Endodermal cell (in vitro differentiated cells): ENCODE results near the gene MCM3AP. TPM values are rescaled to one million over a fixed set of nuclear protein-coding genes. Genes with fewer than 3 reads are reported as not detected.
A peak's percentile ranks its signal among the peaks of the same experiment; 100 is the strongest.

ENCODE experiments used
- DNase-seq: peaks from one replicate; pipeline ENCODE4 v3.0.0-alpha.2; 2017
- H3K27ac ChIP-seq: 2 replicates; pipeline ENCODE4 v1.5.1; 2013; ENCODE audit warnings: mild to moderate bottlenecking, low read depth, low read length, moderate library complexity
- H3K27me3 ChIP-seq: 2 replicates; pipeline ENCODE4 v1.6.1; 2013; ENCODE audit warnings: mild to moderate bottlenecking, low read length, moderate library complexity; ENCODE audit not compliant: insufficient read depth, control insufficient read depth, poor library complexity, severe bottlenecking
- H3K36me3 ChIP-seq: 2 replicates; pipeline ENCODE4 v1.7.0; 2013; ENCODE audit warnings: mild to moderate bottlenecking, low read length, moderate library complexity; ENCODE audit not compliant: control insufficient read depth, insufficient read depth
- H3K4me1 ChIP-seq: one replicate; pipeline ENCODE4 v1.7.0; 2013; ENCODE audit warnings: low read length; ENCODE audit not compliant: control insufficient read depth, insufficient read depth
- H3K4me3 ChIP-seq: 2 replicates; pipeline ENCODE4 v1.5.1; 2013; ENCODE audit warnings: mild to moderate bottlenecking, low read length, moderate library complexity
- H3K9ac ChIP-seq: 2 replicates; pipeline ENCODE4 v1.6.1; 2013; ENCODE audit warnings: mild to moderate bottlenecking, low read length, moderate library complexity; ENCODE audit not compliant: poor library complexity, severe bottlenecking; ENCODE audit errors: extremely low read depth
- H3K9me3 ChIP-seq: 2 replicates; pipeline ENCODE4 v1.6.1; 2013; ENCODE audit warnings: mild to moderate bottlenecking, low read length, moderate library complexity; ENCODE audit not compliant: control insufficient read depth
- H3K27ac Mint-ChIP-seq: 2 replicates; pipeline ENCODE4 v1.8.0; 2020; ENCODE audit warnings: mixed read lengths
- H3K27me3 Mint-ChIP-seq: 2 replicates; pipeline ENCODE4 v1.8.0; 2021; ENCODE audit warnings: mild to moderate bottlenecking, mixed read lengths; ENCODE audit not compliant: insufficient read depth
- H3K36me3 Mint-ChIP-seq: 2 replicates; pipeline ENCODE4 v1.8.0; 2020; ENCODE audit warnings: low read depth, mixed read lengths
- H3K4me1 Mint-ChIP-seq: 2 replicates; pipeline ENCODE4 v1.8.0; 2020; ENCODE audit warnings: mixed read lengths
- H3K4me3 Mint-ChIP-seq: 2 replicates; pipeline ENCODE4 v1.8.0; 2020; ENCODE audit warnings: mild to moderate bottlenecking, moderate library complexity, mixed read lengths
- H3K9me3 Mint-ChIP-seq: 2 replicates; pipeline ENCODE4 v1.8.0; 2020; ENCODE audit warnings: mild to moderate bottlenecking, mixed read lengths
- CTCF ChIP-seq: fragments of 200-600 bp; sonication (generic); conservative IDR thresholded peaks from 2 replicates; pipeline ENCODE4 v1.5.0; 2021; ENCODE audit warnings: antibody characterized with exemption, mild to moderate bottlenecking
- WGBS, 2 experiments: methylation state at CpG; one replicate each; pipeline versions ENCODE4 v1.1.5 to v1.1.7; 2013; ENCODE audit warnings: missing lambda C conversion rate in 2 of 2, mixed read lengths in 1 of 2; ENCODE audit not compliant: insufficient coverage in 1 of 2, insufficient read length in 1 of 2; 5-methylcytosine and 5-hydroxymethylcytosine counted together
- total RNA-seq, 2 donors: library from RNA; stranded (reverse); fragmentation: NEBNext Ultra II Directional in 1 of 2; extraction: Animal tissue kit (Norgen Biotek cat#: 25700) in 1 of 2; gene quantifications; 2 replicates in 1 of 2; 3 replicates in 1 of 2; pipeline ENCODE4 v1.2.1, GENCODE V29; 2021

Gene MCM3AP
- total RNA-seq, 2 donors from 2014 or later = 120 to 161 TPM

DNA sequence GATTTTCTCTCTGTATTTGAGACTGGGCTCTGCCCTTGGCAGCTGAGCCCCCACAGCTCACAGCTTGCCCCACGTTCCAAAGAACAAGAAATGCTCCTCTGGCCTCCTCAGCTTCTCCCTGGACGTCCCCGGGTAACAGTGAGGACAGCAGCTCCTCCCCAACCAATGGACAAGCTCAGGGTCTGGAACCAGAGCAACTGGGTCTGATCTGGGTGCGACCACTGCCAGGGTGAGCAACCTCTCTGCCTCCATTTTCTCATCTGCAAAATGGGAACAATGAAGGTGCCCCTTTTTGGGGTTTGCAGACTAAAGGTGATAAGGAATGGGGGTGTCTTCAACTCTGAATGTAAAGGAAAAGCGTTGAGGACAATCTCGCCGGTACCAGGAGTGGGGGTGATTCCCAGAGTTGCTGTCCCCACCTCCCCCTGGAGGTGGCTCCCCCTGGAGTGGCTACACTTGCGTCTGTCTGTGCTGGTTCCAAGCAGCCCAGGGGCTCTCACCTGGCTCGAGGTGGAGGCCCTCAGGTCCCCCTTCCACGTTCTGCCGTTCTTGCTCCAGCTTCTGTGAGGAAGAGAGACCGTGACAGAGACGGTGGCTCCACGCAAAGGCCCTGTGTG is 31.4 kb upstream of the MCM3AP start:
- Histone ChIP-seq H3K4me1 (no peaks in the 10 kb centered on the region), H3K4me3 (no peak overlapping the region), H3K27me3 (no peaks in the 10 kb centered on the region), H3K36me3 (no peaks in the 10 kb centered on the region), H3K9me3 (no peaks in the 10 kb centered on the region), H3K27ac (no peak overlapping the region), H3K9ac (no peak overlapping the region)
- no peaks in the 10 kb centered on the region for H3K27me3 Mint-ChIP-seq
- peak; percentile 20 for TF ChIP-seq CTCF
- H3K27ac Mint-ChIP-seq = no peak overlapping the region
- no peak overlapping the region for H3K4me3 Mint-ChIP-seq
- H3K4me1 Mint-ChIP-seq = peaks cover 20% of the 10 kb centered on the region
- WGBS, 2 experiments = 93 to 100% methylated on average over 6 to 14 of the region's 14 CpGs
- H3K36me3 Mint-ChIP-seq = peaks cover 13% of the 10 kb centered on the region
- no peak for DNase-seq
- H3K9me3 Mint-ChIP-seq = no peaks in the 10 kb centered on the region

DNA sequence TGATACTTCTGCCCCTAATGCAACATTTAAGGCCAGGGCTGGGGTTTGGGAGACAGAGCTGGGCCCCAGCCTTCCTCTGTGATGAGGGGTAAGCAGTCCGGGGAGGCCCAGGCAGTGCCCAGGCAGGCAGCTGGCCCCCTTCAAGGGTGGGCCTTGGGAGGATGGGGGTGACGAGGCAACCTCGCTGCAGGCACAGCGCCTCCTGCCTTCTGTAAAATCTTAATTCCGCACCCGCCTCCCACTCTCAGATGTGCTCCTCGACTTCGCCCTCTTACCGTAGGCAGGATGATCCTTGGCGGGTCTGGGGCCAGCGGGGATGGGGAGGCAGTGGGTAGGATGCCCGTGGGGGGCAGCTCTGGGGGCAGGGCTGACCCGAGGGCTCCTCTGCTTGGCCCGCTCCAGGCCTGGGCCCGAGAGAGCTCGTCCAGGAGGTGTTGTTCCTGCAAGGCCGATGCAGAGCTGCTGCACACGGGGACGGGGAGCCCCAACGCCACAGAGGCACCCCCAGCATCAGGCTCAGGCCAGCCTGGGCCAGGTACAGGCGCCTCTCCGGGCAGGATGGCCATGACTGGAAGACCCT is 29.1 kb upstream of the MCM3AP start:
- H3K9me3 Mint-ChIP-seq = no peaks in the 10 kb centered on the region
- H3K4me1 Mint-ChIP-seq = peaks cover 7% of the 10 kb centered on the region
- TF ChIP-seq CTCF = peak; percentile 30
- 92 to 96% methylated on average over 9 to 22 of the region's 22 CpGs for WGBS, 2 experiments
- no peak overlapping the region for H3K27ac Mint-ChIP-seq
- Histone ChIP-seq H3K36me3 (peaks cover 4% of the 10 kb centered on the region), H3K27me3 (no peaks in the 10 kb centered on the region), H3K4me3 (no peak overlapping the region), H3K27ac (no peak overlapping the region), H3K9me3 (no peaks in the 10 kb centered on the region), H3K9ac (no peak overlapping the region), H3K4me1 (no peaks in the 10 kb centered on the region)
- no peaks in the 10 kb centered on the region for H3K27me3 Mint-ChIP-seq
- H3K36me3 Mint-ChIP-seq = peaks cover 11% of the 10 kb centered on the region
- peak; percentile 50 for DNase-seq
- no peak overlapping the region for H3K4me3 Mint-ChIP-seq

DNA sequence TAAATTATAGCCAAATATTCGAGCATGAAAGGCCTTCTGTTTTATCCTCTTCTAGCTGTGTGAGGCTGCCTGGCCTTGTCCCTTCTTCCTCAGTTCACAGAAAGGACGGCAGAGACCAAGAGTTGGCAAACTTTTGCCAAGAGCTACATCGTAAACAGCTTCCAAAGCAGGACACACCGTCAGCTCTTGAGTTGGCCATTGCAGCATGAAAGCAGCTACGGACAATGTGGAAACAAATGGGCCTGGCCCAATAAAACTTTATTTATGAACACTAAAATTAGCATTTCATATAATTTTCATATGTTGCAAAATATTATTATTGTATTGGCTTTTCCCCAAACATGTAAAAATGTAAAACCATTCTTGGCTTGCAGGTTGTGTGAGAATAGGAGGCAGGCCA is 27.5 kb upstream of the MCM3AP start:
- Histone ChIP-seq H3K9ac (no peak overlapping the region), H3K4me3 (no peak overlapping the region), H3K36me3 (peaks cover 4% of the 10 kb centered on the region), H3K27me3 (no peaks in the 10 kb centered on the region), H3K9me3 (no peaks in the 10 kb centered on the region), H3K4me1 (no peaks in the 10 kb centered on the region), H3K27ac (no peak overlapping the region)
- no peak for TF ChIP-seq CTCF
- Mint-ChIP-seq H3K27ac (no peak overlapping the region), H3K9me3 (no peaks in the 10 kb centered on the region), H3K4me3 (no peak overlapping the region), H3K27me3 (no peaks in the 10 kb centered on the region), H3K36me3 (peaks cover 16% of the 10 kb centered on the region), H3K4me1 (no peaks in the 10 kb centered on the region)
- DNase-seq = no peak
- WGBS, 2 experiments = 94 to 95% methylated on average over 4 to 5 of the region's 5 CpGs
